Prostate gland (tissue), 2 donors: Measurements from ENCODE around the gene LHX4. TPM values are rescaled to one million over a fixed set of nuclear protein-coding genes. Genes with fewer than 3 reads are reported as not detected.

Experiments used
- DNase-seq: peaks from one replicate; pipeline ENCODE4 v3.0.0-alpha.2; 2019; ENCODE audit warnings: low spot score
- H3K27ac ChIP-seq, 2 donors: fragments of 200-600 bp; sonication (generic); 2 replicates each; pipeline ENCODE4 v1.5.1; 2017 to 2019
- H3K27me3 ChIP-seq: fragments of 200-600 bp; sonication (generic); replicated peaks from 2 replicates; pipeline ENCODE4 v1.5.1; 2019; ENCODE audit not compliant: insufficient read depth
- H3K36me3 ChIP-seq, 2 donors: fragments of 200-600 bp; sonication (generic); 1 replicate in 1 of 2; 2 replicates in 1 of 2; pipeline versions ENCODE4 v1.5.1 to v1.8.1; 2017 to 2019
- H3K4me1 ChIP-seq: fragments of 200-600 bp; sonication (generic); replicated peaks from 2 replicates; pipeline ENCODE4 v1.5.1; 2019
- H3K4me3 ChIP-seq, 2 donors: fragments of 200-600 bp; sonication (generic); 2 replicates each; pipeline ENCODE4 v1.5.1; 2017 to 2019
- H3K9me3 ChIP-seq: fragments of 200-600 bp; sonication (generic); 2 replicates; pipeline ENCODE4 v1.5.1; 2017
- POLR2A ChIP-seq: fragments of 450-650 bp; IDR thresholded peaks from one replicate; pipeline ENCODE4 v1.6.1; 2016; ENCODE audit warnings: antibody characterized with exemption, mild to moderate bottlenecking
- POLR2AphosphoS5 ChIP-seq: sonication (generic); formaldehyde crosslinking; IDR thresholded peaks from one replicate; pipeline ENCODE4 v1.6.1; 2017; ENCODE audit warnings: antibody characterized with exemption
- WGBS: methylation state at CpG from one replicate; pipeline ENCODE4 v1.1.5; 2018; 5-methylcytosine and 5-hydroxymethylcytosine counted together
- intact Hi-C: fragments of 100-400 bp; cut with DNase I; formaldehyde crosslinking; loops from one replicate; pipeline ENCODE4 v1.14.2; 2022
- total RNA-seq, 2 donors: library from RNA; depleted of rRNA; stranded (reverse); fragments of >200 nt; gene quantifications; one replicate each; pipeline ENCODE4 v1.1.0, GENCODE V29; 2016
- TF ChIP-seq, protein P1 (sequence below), 4 experiments: fragments of 200-600 bp in 2 of 4; fragments of 450-650 bp in 2 of 4; sonication (generic) in 2 of 4; IDR thresholded peaks; 1 replicate in 3 of 4; 2 replicates in 1 of 4; pipeline ENCODE4 v1.5.1; 2016 to 2019; ENCODE audit warnings: antibody characterized with exemption in 4 of 4, mild to moderate bottlenecking in 2 of 4, moderate library complexity in 2 of 4

Gene LHX4
- total RNA-seq, 2 donors from 2014 or later = not detected

DNA sequence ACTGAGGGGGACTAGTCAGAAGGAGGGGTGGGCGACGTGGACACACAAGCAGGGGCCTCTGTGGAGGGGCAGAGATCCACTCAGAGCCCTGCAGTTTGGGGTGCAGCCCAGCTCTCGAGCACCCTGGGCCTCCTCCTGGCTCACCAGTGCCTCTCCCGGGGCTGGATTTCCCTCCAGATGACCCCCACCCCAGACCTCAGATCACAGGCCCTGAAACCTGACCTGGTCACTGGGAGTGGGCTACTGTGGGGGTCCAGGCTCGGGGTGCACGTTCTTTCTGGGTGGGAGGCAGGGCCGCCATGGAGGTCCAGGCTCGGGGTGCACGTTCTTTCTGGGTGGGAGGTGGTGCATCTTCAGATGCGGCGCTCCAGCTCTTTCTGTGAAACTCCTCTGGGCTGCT is 10.3 kb upstream of the LHX4 start:
- H3K9me3 ChIP-seq = no peaks in the 10 kb centered on the region
- H3K4me1 ChIP-seq = no peaks in the 10 kb centered on the region
- no peak for DNase-seq
- no peak overlapping the region for H3K27ac ChIP-seq
- H3K27me3 ChIP-seq = no peaks in the 10 kb centered on the region
- no peaks in the 10 kb centered on the region for H3K36me3 ChIP-seq
- H3K4me3 ChIP-seq = no peak overlapping the region
- TF ChIP-seq POLR2AphosphoS5 (no peak), POLR2A (no peak)
- TF ChIP-seq, protein P1, sequence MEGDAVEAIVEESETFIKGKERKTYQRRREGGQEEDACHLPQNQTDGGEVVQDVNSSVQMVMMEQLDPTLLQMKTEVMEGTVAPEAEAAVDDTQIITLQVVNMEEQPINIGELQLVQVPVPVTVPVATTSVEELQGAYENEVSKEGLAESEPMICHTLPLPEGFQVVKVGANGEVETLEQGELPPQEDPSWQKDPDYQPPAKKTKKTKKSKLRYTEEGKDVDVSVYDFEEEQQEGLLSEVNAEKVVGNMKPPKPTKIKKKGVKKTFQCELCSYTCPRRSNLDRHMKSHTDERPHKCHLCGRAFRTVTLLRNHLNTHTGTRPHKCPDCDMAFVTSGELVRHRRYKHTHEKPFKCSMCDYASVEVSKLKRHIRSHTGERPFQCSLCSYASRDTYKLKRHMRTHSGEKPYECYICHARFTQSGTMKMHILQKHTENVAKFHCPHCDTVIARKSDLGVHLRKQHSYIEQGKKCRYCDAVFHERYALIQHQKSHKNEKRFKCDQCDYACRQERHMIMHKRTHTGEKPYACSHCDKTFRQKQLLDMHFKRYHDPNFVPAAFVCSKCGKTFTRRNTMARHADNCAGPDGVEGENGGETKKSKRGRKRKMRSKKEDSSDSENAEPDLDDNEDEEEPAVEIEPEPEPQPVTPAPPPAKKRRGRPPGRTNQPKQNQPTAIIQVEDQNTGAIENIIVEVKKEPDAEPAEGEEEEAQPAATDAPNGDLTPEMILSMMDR (IDR thresholded peaks at IDR 0.05) = no peak
- intact Hi-C loops = no loop called here
- 92% methylated on average over 11 of the region's 11 CpGs for WGBS

DNA sequence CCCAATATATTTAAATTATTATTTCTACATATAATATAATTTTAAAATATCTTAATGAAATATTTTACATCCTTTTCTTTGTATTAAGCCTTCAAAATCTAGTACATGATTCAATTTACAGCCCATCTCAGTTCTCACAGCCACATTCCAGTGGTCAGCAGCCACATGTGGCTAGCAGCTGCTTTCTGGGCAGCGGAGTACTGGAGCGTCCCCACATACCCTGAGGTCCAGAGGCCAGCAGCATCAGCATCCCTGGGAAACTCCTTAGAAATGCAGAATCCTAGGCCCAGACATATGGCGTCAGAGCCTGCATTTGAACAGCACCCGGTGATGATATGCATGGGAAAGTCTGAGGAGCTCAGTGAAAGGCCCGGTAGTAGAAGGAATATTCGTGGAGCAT is 8.6 kb upstream of the LHX4 start:
- intact Hi-C loops = no loop called here
- H3K27me3 ChIP-seq = peaks cover 2% of the 10 kb centered on the region
- H3K36me3 ChIP-seq = no peaks in the 10 kb centered on the region
- H3K4me3 ChIP-seq = no peak overlapping the region
- WGBS = 86% methylated on average over 6 of the region's 6 CpGs
- no peak overlapping the region for H3K27ac ChIP-seq
- no peaks in the 10 kb centered on the region for H3K9me3 ChIP-seq
- TF ChIP-seq POLR2A (no peak), POLR2AphosphoS5 (no peak)
- TF ChIP-seq, protein P1 (IDR thresholded peaks at IDR 0.05) = no peak
- no peaks in the 10 kb centered on the region for H3K4me1 ChIP-seq
- no peak for DNase-seq

DNA sequence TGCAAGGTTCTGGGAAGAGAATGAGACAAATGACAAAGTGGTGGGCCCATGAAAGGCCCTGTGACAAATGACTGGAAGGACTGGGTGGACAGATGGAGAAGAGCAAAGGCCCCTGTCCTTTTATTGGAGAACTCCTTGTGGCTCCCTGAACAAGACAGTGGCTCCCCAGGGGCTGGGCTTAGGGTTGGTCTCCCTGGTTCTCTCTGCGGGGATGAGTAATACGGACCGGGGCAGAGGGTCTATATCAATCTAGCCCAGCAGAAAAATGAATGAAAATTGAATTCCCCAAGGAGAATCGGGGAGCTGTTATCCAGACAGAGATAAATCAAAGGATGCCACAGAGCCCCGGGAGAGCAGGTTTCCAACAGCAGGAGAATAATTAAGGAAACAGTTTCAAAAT is 5.2 kb upstream of the LHX4 start:
- no peak for DNase-seq
- H3K36me3 ChIP-seq = no peaks in the 10 kb centered on the region
- peaks cover 9% of the 10 kb centered on the region for H3K27me3 ChIP-seq
- intact Hi-C loops = no loop called here
- H3K27ac ChIP-seq = no peak overlapping the region
- TF ChIP-seq POLR2AphosphoS5 (no peak), POLR2A (no peak)
- TF ChIP-seq, protein P1 (IDR thresholded peaks at IDR 0.05) = no peak
- no peaks in the 10 kb centered on the region for H3K9me3 ChIP-seq
- no peak overlapping the region for H3K4me3 ChIP-seq
- no peaks in the 10 kb centered on the region for H3K4me1 ChIP-seq
- WGBS = 49% methylated on average over 5 of the region's 5 CpGs

DNA sequence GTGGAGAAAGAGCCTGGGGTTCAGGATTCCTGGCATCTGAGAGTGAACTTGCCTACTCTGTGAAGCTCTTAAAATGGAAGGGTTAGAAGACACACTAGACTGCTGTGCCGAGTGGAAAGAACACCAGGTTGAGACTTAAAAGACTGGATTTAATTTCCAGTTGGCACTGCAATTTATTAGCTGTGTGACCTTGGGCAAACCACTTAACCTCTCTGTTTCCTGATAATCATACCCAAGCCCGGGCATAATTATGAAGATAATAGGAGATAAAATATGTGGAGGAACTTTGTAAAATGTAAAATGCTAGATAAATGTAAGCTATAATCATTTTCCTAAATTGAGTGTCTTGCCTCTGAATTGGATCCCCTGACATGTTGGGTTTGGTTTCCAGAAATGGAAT is 4.7 kb upstream of the LHX4 start:
- intact Hi-C loops = no loop called here
- WGBS = 67% methylated on average over 2 of the region's 2 CpGs
- no peaks in the 10 kb centered on the region for H3K36me3 ChIP-seq

More for the DNA sequence above, 4.7 kb upstream of the LHX4 start:
- no peak for DNase-seq
- no peaks in the 10 kb centered on the region for H3K9me3 ChIP-seq
- TF ChIP-seq POLR2A (no peak), POLR2AphosphoS5 (no peak)
- TF ChIP-seq, protein P1 (IDR thresholded peaks at IDR 0.05) = no peak
- peaks cover 2% of the 10 kb centered on the region for H3K4me1 ChIP-seq
- H3K27ac ChIP-seq = no peak overlapping the region
- peaks cover 10% of the 10 kb centered on the region for H3K27me3 ChIP-seq
- H3K4me3 ChIP-seq = no peak overlapping the region
